CD4-positive, CD25-positive, alpha-beta regulatory T cell (primary cell): ENCODE data around the gene TNRC18. TPM values are rescaled to one million over a fixed set of nuclear protein-coding genes. Genes with fewer than 3 reads are reported as not detected.
"Not testable (repeated sequence)": the region's sequence is repeated elsewhere in the genome, so short reads cannot be mapped to it uniquely, and the experiment has no call there.

Experiments used
- ATAC-seq, 2 donors: fragments of 150-1000 bp; cut with Tn5 transposase; one replicate each; pipeline ENCODE4 v1.10.0; 2021; ENCODE audit warnings: low read depth in 2 of 2, moderate number of reproducible peaks in 2 of 2, moderate library complexity in 1 of 2
- DNase-seq, 3 donors: peaks; one replicate each; pipeline versions ENCODE4 v3.0.0 to v3.0.0-alpha.2; 2012 to 2022; ENCODE audit warnings: mixed read lengths in 1 of 3
- H3K27ac ChIP-seq: one replicate; pipeline ENCODE4 v1.7.0; 2013; ENCODE audit warnings: mild to moderate bottlenecking, low read length; ENCODE audit not compliant: insufficient read depth, poor library complexity, severe bottlenecking
- H3K27me3 ChIP-seq: one replicate; pipeline ENCODE4 v1.7.0; 2013; ENCODE audit warnings: low read length; ENCODE audit not compliant: control insufficient read depth, insufficient read depth
- H3K36me3 ChIP-seq: one replicate; pipeline ENCODE4 v1.7.0; 2013; ENCODE audit warnings: mild to moderate bottlenecking, low read length, moderate library complexity; ENCODE audit not compliant: control insufficient read depth, insufficient read depth
- H3K4me1 ChIP-seq: 2 replicates; pipeline ENCODE4 v1.7.0; 2013; ENCODE audit warnings: mild to moderate bottlenecking, low read length; ENCODE audit not compliant: insufficient read depth, control insufficient read depth, poor library complexity, severe bottlenecking
- H3K4me3 ChIP-seq: one replicate; pipeline ENCODE4 v1.7.0; 2013; ENCODE audit warnings: low read depth, mild to moderate bottlenecking, low read length, moderate library complexity
- H3K9me3 ChIP-seq, 2 experiments: 1 replicate in 1 of 2; 2 replicates in 1 of 2; pipeline ENCODE4 v1.7.0; 2013; ENCODE audit warnings: low read length in 2 of 2, mild to moderate bottlenecking in 1 of 2, moderate library complexity in 1 of 2; ENCODE audit not compliant: control insufficient read depth in 2 of 2
- H3K27ac Mint-ChIP-seq, 3 donors: one replicate each; pipeline ENCODE4 v1.8.0; 2020 to 2022; ENCODE audit warnings: mild to moderate bottlenecking in 3 of 3, mixed read lengths in 3 of 3, moderate library complexity in 2 of 3
- H3K27me3 Mint-ChIP-seq: one replicate; pipeline ENCODE4 v1.8.0; 2022; ENCODE audit warnings: mild to moderate bottlenecking, mixed read lengths
- H3K36me3 Mint-ChIP-seq: one replicate; pipeline ENCODE4 v1.8.0; 2020; ENCODE audit warnings: mixed read lengths
- H3K4me1 Mint-ChIP-seq, 4 donors: one replicate each; pipeline ENCODE4 v1.8.0; 2020 to 2022; ENCODE audit warnings: mixed read lengths in 4 of 4, mild to moderate bottlenecking in 1 of 4
- H3K4me3 Mint-ChIP-seq, 4 donors: one replicate each; pipeline ENCODE4 v1.8.0; 2020 to 2022; ENCODE audit warnings: mild to moderate bottlenecking in 4 of 4, mixed read lengths in 4 of 4, moderate library complexity in 3 of 4
- H3K9me3 Mint-ChIP-seq, 7 donors: one replicate each; pipeline ENCODE4 v1.8.0; 2020 to 2022; ENCODE audit warnings: mixed read lengths in 7 of 7, mild to moderate bottlenecking in 3 of 7, moderate library complexity in 2 of 7
- polyA plus RNA-seq, 4 donors: library from polyadenylated mRNA; unstranded; fragments of 300-500 nt; fragmentation: Illumina TruSeq; gene quantifications; one replicate each; pipeline ENCODE4 v1.2.3, GENCODE V29; 2021
- total RNA-seq: library from RNA; stranded (reverse); gene quantifications from one replicate; pipeline ENCODE4 v1.2.3, GENCODE V29; 2022

The TNRC18 gene
- total and polyA plus RNA-seq, 5 donors from 2014 or later = 0.17 to 80.1 (median 0.60) TPM

- not testable (repeated sequence) for DNase-seq, H3K27me3 ChIP-seq, H3K4me1 Mint-ChIP-seq
Observed at GRCh38 chr7:5267829-5268228, 155.8 kb downstream of the TNRC18 start.

GRCh38 chr7:5266191-5267028 is 157.2 kb downstream of the TNRC18 start:
- Mint-ChIP-seq H3K27ac (no peak overlapping the region), H3K27me3 (no peaks in the 10 kb centered on the region)

More at GRCh38 chr7:5267829-5268228, 155.8 kb downstream of the TNRC18 start:
- not testable (repeated sequence) for H3K36me3 Mint-ChIP-seq, H3K4me1 ChIP-seq, ATAC-seq, H3K4me3 ChIP-seq, H3K4me3 Mint-ChIP-seq, H3K36me3 ChIP-seq, H3K9me3 Mint-ChIP-seq, H3K9me3 ChIP-seq, H3K27me3 Mint-ChIP-seq, H3K27ac Mint-ChIP-seq, H3K27ac ChIP-seq

GRCh38 chr7:5265320-5266190 is 158.1 kb downstream of the TNRC18 start:
- Mint-ChIP-seq H3K4me3 (no peak overlapping the region), H3K4me1 (no peaks in the 10 kb centered on the region)
- H3K4me3 ChIP-seq = no peak overlapping the region

More at GRCh38 chr7:5266191-5267028, 157.2 kb downstream of the TNRC18 start:
- Mint-ChIP-seq H3K4me1 (no peaks in the 10 kb centered on the region), H3K9me3 (peaks cover 0 to 3% (median 0%) of the 10 kb centered on the region in 7 donors), H3K36me3 (no peaks in the 10 kb centered on the region), H3K4me3 (peak overlapping the region in 1 of 4 donors; percentile 21)
- no peaks in the 10 kb centered on the region for H3K27me3 ChIP-seq
- H3K27ac ChIP-seq = no peak overlapping the region
- H3K4me1 ChIP-seq = no peaks in the 10 kb centered on the region
- no peaks in the 10 kb centered on the region for H3K36me3 ChIP-seq
- no peaks in the 10 kb centered on the region for H3K9me3 ChIP-seq
- DNase-seq (no peak), ATAC-seq (no peak)
- H3K4me3 ChIP-seq = no peak overlapping the region

GRCh38 chr7:5263066-5263465 is 160.6 kb downstream of the TNRC18 start:
- H3K4me1 Mint-ChIP-seq, H3K4me3 Mint-ChIP-seq: not testable (repeated sequence)

More at GRCh38 chr7:5265320-5266190, 158.1 kb downstream of the TNRC18 start:
- Mint-ChIP-seq H3K9me3 (peaks cover 0 to 3% (median 0%) of the 10 kb centered on the region in 7 donors), H3K27ac (no peak overlapping the region), H3K36me3 (no peaks in the 10 kb centered on the region), H3K27me3 (no peaks in the 10 kb centered on the region)
- H3K27ac ChIP-seq = no peak overlapping the region
- H3K27me3 ChIP-seq = no peaks in the 10 kb centered on the region
- no peaks in the 10 kb centered on the region for H3K4me1 ChIP-seq
- no peaks in the 10 kb centered on the region for H3K36me3 ChIP-seq
- DNase-seq (no peak), ATAC-seq (peak in 1 of 2 donors; percentile 22)
- no peaks in the 10 kb centered on the region for H3K9me3 ChIP-seq

GRCh38 chr7:5260530-5261068 is 163.0 kb downstream of the TNRC18 start:
- not testable (repeated sequence) for H3K9me3 Mint-ChIP-seq, H3K9me3 ChIP-seq, H3K27me3 ChIP-seq, H3K4me1 Mint-ChIP-seq, DNase-seq, H3K4me3 Mint-ChIP-seq, H3K27me3 Mint-ChIP-seq, H3K36me3 ChIP-seq, H3K4me3 ChIP-seq, H3K4me1 ChIP-seq, H3K36me3 Mint-ChIP-seq, H3K27ac Mint-ChIP-seq, ATAC-seq, H3K27ac ChIP-seq

More at GRCh38 chr7:5263066-5263465, 160.6 kb downstream of the TNRC18 start:
- not testable (repeated sequence) for H3K27ac ChIP-seq, DNase-seq, H3K9me3 ChIP-seq, H3K27me3 Mint-ChIP-seq, H3K27me3 ChIP-seq, H3K4me3 ChIP-seq, ATAC-seq, H3K27ac Mint-ChIP-seq, H3K9me3 Mint-ChIP-seq, H3K4me1 ChIP-seq, H3K36me3 Mint-ChIP-seq, H3K36me3 ChIP-seq

Other genes with a start within 250 kb of the TNRC18 start
- 129 TPM for gene WIPI2, start 233.6 kb downstream of the TNRC18 start, total RNA-seq
- 100 to 1,000 TPM in 1 of 4 donors, 10 to 100 TPM in 3; 93.2 to 105 (median 96.5) TPM for gene WIPI2, start 233.6 kb downstream of the TNRC18 start, polyA plus RNA-seq
- gene SLC29A4, start 140.9 kb downstream of the TNRC18 start, total RNA-seq = 0.47 TPM
- gene SLC29A4, start 140.9 kb downstream of the TNRC18 start, polyA plus RNA-seq = under 1 TPM; 0.22 to 0.40 (median 0.24) TPM
- gene FBXL18, start 90.0 kb upstream of the TNRC18 start, total RNA-seq = 10.7 TPM
- gene FBXL18, start 90.0 kb upstream of the TNRC18 start, polyA plus RNA-seq = 1 to 10 TPM in 2 of 4 donors, under 1 TPM in 2; 0.74 to 1.3 (median 1.1) TPM
- gene ACTB, start 106.8 kb upstream of the TNRC18 start, total RNA-seq = 4,658 TPM
- over 10,000 TPM; 15,124 to 22,941 (median 18,492) TPM for gene ACTB, start 106.8 kb upstream of the TNRC18 start, polyA plus RNA-seq
- 7.9 TPM for gene FSCN1, start 169.0 kb upstream of the TNRC18 start, total RNA-seq
- gene FSCN1, start 169.0 kb upstream of the TNRC18 start, polyA plus RNA-seq = under 1 TPM in 2 of 4 donors, not detected in 2; 0.07 to 0.14 TPM